CD8-positive, alpha-beta memory T cell (primary cell): ENCODE results near the gene ADAMTSL4. TPM values are rescaled to one million over a fixed set of nuclear protein-coding genes. Genes with fewer than 3 reads are reported as not detected.
"Not testable (repeated sequence)": the region's sequence is repeated elsewhere in the genome, so short reads cannot be mapped to it uniquely, and the experiment has no call there.

ENCODE experiments used
- CTCF ChIA-PET: fragments of 350-600 bp; sonication (Branson Sonifier 250); formaldehyde crosslinking; loops from one replicate; lab custom pipeline; 2021; ENCODE audit warnings: antibody characterized with exemption; lab: Charles Lee
- POLR2A ChIA-PET: fragments of 350-600 bp; sonication (Branson Sonifier 250); formaldehyde crosslinking; loops from one replicate; lab custom pipeline; 2021; ENCODE audit warnings: antibody characterized with exemption; lab: Charles Lee
- DNase-seq, 5 donors: peaks; one replicate each; pipeline versions ENCODE4 v3.0.0 to v3.0.0-alpha.2; 2020 to 2022; ENCODE audit warnings: mixed read lengths in 1 of 5
- H3K27ac ChIP-seq: one replicate; pipeline ENCODE4 v1.7.0; 2013; ENCODE audit warnings: low read depth, mild to moderate bottlenecking, low read length, moderate library complexity
- H3K27me3 ChIP-seq: 2 replicates; pipeline ENCODE4 v1.7.0; 2013; ENCODE audit warnings: low read length, mild to moderate bottlenecking; ENCODE audit not compliant: insufficient read depth, poor library complexity, severe bottlenecking
- H3K36me3 ChIP-seq: 2 replicates; pipeline ENCODE4 v1.7.0; 2013; ENCODE audit warnings: mild to moderate bottlenecking, low read length, moderate library complexity; ENCODE audit not compliant: insufficient read depth
- H3K4me1 ChIP-seq: 2 replicates; pipeline ENCODE4 v1.7.0; 2013; ENCODE audit warnings: mild to moderate bottlenecking, low read length, moderate library complexity; ENCODE audit not compliant: insufficient read depth
- H3K4me3 ChIP-seq: 2 replicates; pipeline ENCODE4 v1.7.0; 2013; ENCODE audit warnings: mild to moderate bottlenecking, low read length
- H3K9me3 ChIP-seq: 2 replicates; pipeline ENCODE4 v1.7.0; 2013; ENCODE audit warnings: mild to moderate bottlenecking, low read length
- H3K27ac Mint-ChIP-seq, 8 donors: one replicate each; pipeline ENCODE4 v1.8.0; 2020 to 2021; ENCODE audit warnings: mixed read lengths in 8 of 8, mild to moderate bottlenecking in 6 of 8, inconsistent platforms in 3 of 8, moderate library complexity in 3 of 8
- H3K27me3 Mint-ChIP-seq, 2 donors: one replicate each; pipeline ENCODE4 v1.8.0; 2020 to 2021; ENCODE audit warnings: mixed read lengths in 2 of 2, mild to moderate bottlenecking in 1 of 2, moderate library complexity in 1 of 2
- H3K36me3 Mint-ChIP-seq, 3 donors: one replicate each; pipeline ENCODE4 v1.8.0; 2020 to 2021; ENCODE audit warnings: mixed read lengths in 3 of 3, inconsistent platforms in 1 of 3, mild to moderate bottlenecking in 1 of 3
- H3K4me1 Mint-ChIP-seq, 3 donors: one replicate each; pipeline ENCODE4 v1.8.0; 2020 to 2021; ENCODE audit warnings: mixed read lengths in 3 of 3, inconsistent platforms in 1 of 3, mild to moderate bottlenecking in 1 of 3
- H3K4me3 Mint-ChIP-seq, 7 donors: one replicate each; pipeline ENCODE4 v1.8.0; 2020 to 2021; ENCODE audit warnings: mixed read lengths in 7 of 7, mild to moderate bottlenecking in 6 of 7, moderate library complexity in 4 of 7, inconsistent platforms in 2 of 7
- H3K9me3 Mint-ChIP-seq, 5 donors: one replicate each; pipeline ENCODE4 v1.8.0; 2020 to 2022; ENCODE audit warnings: mixed read lengths in 5 of 5, mild to moderate bottlenecking in 3 of 5, moderate library complexity in 2 of 5, inconsistent platforms in 1 of 5
- polyA plus RNA-seq: library from polyadenylated mRNA; unstranded; fragments of 300-500 nt; fragmentation: Illumina TruSeq; gene quantifications from one replicate; pipeline ENCODE4 v1.2.3, GENCODE V29; 2021
- total RNA-seq, 2 experiments: library from RNA; stranded (reverse); gene quantifications; one replicate each; pipeline ENCODE4 v1.2.3, GENCODE V29; 2021

The ADAMTSL4 gene
- total and polyA plus RNA-seq, 3 experiments from 2014 or later, result 0.22 to 0.31 TPM; not detected in 1

- ChIA-PET CTCF (interaction anchor here (0.6 to 9.1 kb wide), 8 partner anchors 12 to 122 kb away, joined by 3 to 325 read pairs (median 26); partner anchors contain the start of genes ADAMTSL4, ENSA, MCL1 and TARS2), POLR2A (interaction anchor here (1.2 to 11.0 kb wide), 7 partner anchors 12 to 198 kb away, joined by 3 to 486 read pairs (median 15); partner anchors contain the start of genes ADAMTSL4, ENSA, GOLPH3L and MCL1)
- H3K36me3 ChIP-seq, result no peaks in the 10 kb centered on the region
- Mint-ChIP-seq H3K27me3 (no peaks in the 10 kb centered on the region), H3K27ac (peak overlapping the region; percentile 96 to 100 (median 98)), H3K4me3 (peak overlapping the region; percentile 85 to 98 (median 97)), H3K4me1 (peaks cover 59 to 69% (median 59%) of the 10 kb centered on the region in 3 donors), H3K36me3 (peaks cover 0 to 10% (median 1%) of the 10 kb centered on the region in 3 donors), H3K9me3 (no peaks in the 10 kb centered on the region)
- peaks cover 64% of the 10 kb centered on the region for H3K4me1 ChIP-seq
- no peaks in the 10 kb centered on the region for H3K9me3 ChIP-seq
- no peaks in the 10 kb centered on the region for H3K27me3 ChIP-seq
- H3K27ac ChIP-seq, result peak overlapping the region; percentile 94
- H3K4me3 ChIP-seq, result peak overlapping the region; percentile 91
- peak; percentile 60 to 83 (median 70) for DNase-seq
Observed at GRCh38 chr1:150561974-150562445, 12.8 kb downstream of the ADAMTSL4 start.

DNA sequence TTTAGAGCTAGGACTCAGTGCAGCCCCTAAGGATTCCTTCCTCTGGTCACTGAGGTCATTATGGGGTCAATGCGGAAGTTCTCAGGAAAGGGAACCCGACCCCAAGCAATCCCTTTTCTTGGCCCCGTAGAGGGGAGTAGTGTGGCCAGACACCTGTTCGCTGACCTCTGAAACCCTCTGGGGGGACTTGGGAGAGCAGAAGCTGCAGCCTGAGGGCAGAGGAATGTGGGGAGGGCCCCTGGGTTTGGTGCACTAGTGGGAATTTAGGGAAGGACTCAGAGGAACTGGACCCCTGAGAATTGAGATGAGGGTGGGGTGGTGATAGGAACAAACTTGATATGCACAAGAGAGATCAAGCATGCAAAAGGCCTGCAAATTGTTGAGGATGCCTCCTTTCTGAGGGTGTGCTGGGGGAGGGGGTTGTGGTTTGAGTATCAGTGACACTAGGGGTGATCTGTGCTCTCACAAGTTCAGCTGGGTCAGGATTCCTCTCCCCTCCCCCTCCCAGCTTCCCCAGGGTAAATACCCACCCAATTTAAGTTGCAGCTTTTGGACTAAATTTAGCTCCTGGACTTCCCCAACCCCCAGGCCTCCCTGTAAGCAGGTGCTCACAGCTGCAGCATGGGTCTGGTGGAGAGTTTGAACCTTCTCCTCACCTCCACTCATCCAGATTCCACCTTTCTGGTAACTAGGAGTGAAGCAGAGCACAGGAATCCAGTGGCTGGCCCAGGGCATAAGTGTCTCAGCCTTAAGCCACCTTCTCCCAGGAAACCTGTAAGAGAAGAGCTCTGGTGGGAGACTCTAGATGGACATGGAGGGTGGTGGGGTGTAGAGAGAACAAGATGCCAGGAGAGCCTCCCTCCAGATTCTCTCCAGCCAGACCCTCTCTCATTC is 13.5 kb downstream of the ADAMTSL4 start:
- H3K4me1 Mint-ChIP-seq, result peaks cover 66 to 76% (median 66%) of the 10 kb centered on the region in 3 donors

DNA sequence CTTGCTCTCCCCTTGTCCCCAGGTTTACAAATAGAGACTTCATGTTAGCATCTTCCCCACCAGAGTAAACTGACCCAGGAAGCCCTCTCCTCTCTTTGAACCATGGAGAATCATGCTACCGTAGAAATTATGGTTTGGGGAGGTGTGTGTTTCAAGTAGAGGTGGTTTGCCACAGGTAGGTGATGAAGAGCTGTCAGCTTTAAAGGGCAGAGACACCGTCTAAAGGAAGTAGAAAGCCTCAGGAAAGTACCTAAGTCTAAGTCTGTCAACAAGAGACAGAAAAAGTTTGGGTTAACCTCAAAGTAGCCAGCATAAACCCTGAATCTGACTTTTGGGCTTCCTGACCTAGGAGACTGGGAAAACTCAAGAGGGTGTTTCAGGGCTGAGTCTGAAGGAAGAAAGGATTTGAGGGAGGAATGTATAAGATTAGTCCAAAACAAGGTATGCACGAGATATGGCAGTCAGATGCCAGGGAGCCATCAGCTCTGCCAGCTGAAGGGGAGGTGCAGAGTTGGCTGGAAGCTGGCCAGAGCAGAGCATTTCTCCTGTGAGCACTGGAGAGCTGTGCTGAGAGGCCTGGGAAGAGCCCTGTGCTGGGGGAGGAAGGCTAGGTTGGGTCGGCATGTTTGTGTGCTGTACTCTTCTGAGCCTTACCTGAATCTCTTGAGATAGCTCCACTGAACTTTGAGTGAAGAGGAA is 14.3 kb downstream of the ADAMTSL4 start:
- Mint-ChIP-seq H3K36me3 (peaks cover 0 to 9% (median 1%) of the 10 kb centered on the region in 3 donors), H3K9me3 (no peaks in the 10 kb centered on the region), H3K4me1 (peaks cover 74 to 84% (median 74%) of the 10 kb centered on the region in 3 donors), H3K27ac (peak overlapping the region; percentile 96 to 100 (median 98)), H3K4me3 (peak overlapping the region; percentile 85 to 98 (median 97)), H3K27me3 (no peaks in the 10 kb centered on the region)
- no peaks in the 10 kb centered on the region for H3K27me3 ChIP-seq
- peak overlapping the region; percentile 91 for H3K4me3 ChIP-seq
- peak in 4 of 5 donors; percentile 31 to 84 (median 78) for DNase-seq
- H3K4me1 ChIP-seq, result peaks cover 76% of the 10 kb centered on the region
- H3K36me3 ChIP-seq, result no peaks in the 10 kb centered on the region
- no peaks in the 10 kb centered on the region for H3K9me3 ChIP-seq
- POLR2A ChIA-PET, result interaction anchor here (0.9 to 11.0 kb wide), 7 partner anchors 10 to 66 kb away, joined by 3 to 486 read pairs (median 16); partner anchors contain the start of genes ENSA, FALEC and MCL1
- H3K27ac ChIP-seq, result peak overlapping the region; percentile 94
- CTCF ChIA-PET, result interaction anchor here (1.0 to 9.1 kb wide), 7 partner anchors 12 to 66 kb away, joined by 3 to 325 read pairs (median 4); partner anchors contain the start of genes ENSA and MCL1

More for the DNA sequence above, 13.5 kb downstream of the ADAMTSL4 start:
- Mint-ChIP-seq H3K4me3 (peak overlapping the region; percentile 85 to 98 (median 97)), H3K36me3 (peaks cover 0 to 10% (median 1%) of the 10 kb centered on the region in 3 donors), H3K9me3 (no peaks in the 10 kb centered on the region), H3K27ac (peak overlapping the region; percentile 96 to 100 (median 98)), H3K27me3 (no peaks in the 10 kb centered on the region)
- H3K4me1 ChIP-seq, result peaks cover 69% of the 10 kb centered on the region
- H3K4me3 ChIP-seq, result peak overlapping the region; percentile 91
- H3K27ac ChIP-seq, result peak overlapping the region; percentile 94
- no peaks in the 10 kb centered on the region for H3K36me3 ChIP-seq
- CTCF ChIA-PET, result interaction anchor here (0.6 to 9.1 kb wide), 7 partner anchors 12 to 121 kb away, joined by 3 to 325 read pairs (median 40); partner anchors contain the start of genes ADAMTSL4, ENSA and MCL1
- H3K27me3 ChIP-seq, result no peaks in the 10 kb centered on the region
- DNase-seq, result peak; percentile 47 to 83 (median 69)
- POLR2A ChIA-PET, result interaction anchor here (1.2 to 11.0 kb wide), 9 partner anchors 13 to 199 kb away, joined by 3 to 486 read pairs (median 15); partner anchors contain the start of genes ADAMTSL4, ENSA, FALEC and MCL1
- H3K9me3 ChIP-seq, result no peaks in the 10 kb centered on the region

GRCh38 chr1:150564051-150564991 is 15.1 kb downstream of the ADAMTSL4 start:
- Mint-ChIP-seq H3K4me3 (peak overlapping the region; percentile 85 to 98 (median 97)), H3K36me3 (peaks cover 0 to 13% (median 1%) of the 10 kb centered on the region in 3 donors), H3K9me3 (no peaks in the 10 kb centered on the region), H3K27ac (peak overlapping the region; percentile 96 to 100 (median 98)), H3K4me1 (peaks cover 80 to 90% (median 83%) of the 10 kb centered on the region in 3 donors), H3K27me3 (no peaks in the 10 kb centered on the region)
- H3K36me3 ChIP-seq, result no peaks in the 10 kb centered on the region
- no peaks in the 10 kb centered on the region for H3K27me3 ChIP-seq
- H3K4me3 ChIP-seq, result peak overlapping the region; percentile 91
- ChIA-PET POLR2A (interaction anchor here (0.9 to 11.0 kb wide), 7 partner anchors 11 to 65 kb away, joined by 3 to 486 read pairs (median 16); partner anchors contain the start of genes ENSA, FALEC and MCL1), CTCF (interaction anchor here (1.0 to 9.1 kb wide), 6 partner anchors 13 to 65 kb away, joined by 3 to 325 read pairs (median 6); partner anchors contain the start of genes ENSA and MCL1)
- peaks cover 85% of the 10 kb centered on the region for H3K4me1 ChIP-seq
- no peaks in the 10 kb centered on the region for H3K9me3 ChIP-seq
- H3K27ac ChIP-seq, result peak overlapping the region; percentile 94
- DNase-seq, result peak in 2 of 5 donors; percentile 49 to 50

DNA sequence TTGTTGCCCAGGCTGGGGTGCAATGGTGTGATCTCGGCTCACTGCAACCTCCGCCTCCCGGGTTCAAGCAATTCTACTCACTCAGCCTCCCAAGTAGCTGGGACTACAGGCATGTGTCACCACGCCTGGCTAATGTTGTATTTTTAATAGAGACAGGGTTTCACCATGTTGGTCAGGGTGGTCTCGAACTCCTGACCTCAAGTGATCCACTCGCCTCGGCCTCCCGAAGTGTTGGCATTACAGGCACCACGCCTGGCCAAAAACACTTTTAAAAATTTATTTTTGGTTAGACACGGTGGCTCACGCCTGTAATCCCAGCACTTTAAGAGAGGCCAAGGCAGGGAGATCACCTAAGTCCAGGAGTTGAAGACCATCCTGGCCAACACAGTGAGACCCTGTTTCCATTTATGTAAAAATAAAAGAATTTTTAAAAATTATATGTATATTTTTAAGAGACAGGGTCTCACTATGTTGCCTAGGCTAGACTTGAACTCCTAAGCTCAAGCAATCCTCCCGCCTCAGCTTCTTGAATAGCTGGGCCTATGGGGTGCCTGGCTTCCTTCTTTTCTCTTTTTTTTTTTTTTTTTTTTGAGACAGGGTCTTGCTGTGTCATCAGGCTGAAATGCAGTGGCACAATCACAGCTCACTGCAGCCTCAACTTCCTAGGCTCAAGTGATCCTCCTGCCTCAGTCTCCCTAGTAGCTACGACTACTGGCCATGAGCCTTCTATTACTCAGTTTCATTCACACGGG is 16.2 kb downstream of the ADAMTSL4 start:
- peaks cover 85% of the 10 kb centered on the region for H3K4me1 ChIP-seq
- H3K9me3 ChIP-seq, H3K27ac ChIP-seq, H3K27me3 Mint-ChIP-seq, DNase-seq, H3K27me3 ChIP-seq, H3K36me3 ChIP-seq, H3K4me3 ChIP-seq, H3K9me3 Mint-ChIP-seq: not testable (repeated sequence)
- Mint-ChIP-seq H3K36me3 (peaks cover 1 to 24% (median 6%) of the 10 kb centered on the region in 3 donors), H3K4me3 (peak overlapping the region in 6 of 7 donors; percentile 54 to 95 (median 88)), H3K4me1 (peaks cover 83 to 93% (median 86%) of the 10 kb centered on the region in 3 donors), H3K27ac (peak overlapping the region; percentile 90 to 100 (median 98))
- POLR2A ChIA-PET, result interaction anchor here (1.5 to 11.0 kb wide), 3 partner anchors 11 to 64 kb away, joined by 16 to 486 read pairs (median 18); partner anchors contain the start of genes ENSA and MCL1
- CTCF ChIA-PET, result interaction anchor here (8.7 to 9.1 kb wide), 2 partner anchors 12 to 53 kb away, joined by 244 to 325 read pairs; partner anchors contain the start of gene MCL1
